Smooth muscle cell (in vitro differentiated cells): ENCODE data around the gene TSSK1B. TPM values are rescaled to one million over a fixed set of nuclear protein-coding genes. Genes with fewer than 3 reads are reported as not detected.

Source experiments
- DNase-seq: peaks from one replicate; lab custom pipeline; 2025; ENCODE audit not compliant: unreplicated experiment; lab: John Stamatoyannopoulos, UW
- H2AFZ ChIP-seq: fragments of 200-600 bp; sonication (generic); 2 replicates; pipeline ENCODE4 v1.6.0; 2016; ENCODE audit warnings: antibody characterized with exemption, low read depth, mild to moderate bottlenecking
- H3F3A ChIP-seq: fragments of 200-600 bp; sonication (generic); 2 replicates; pipeline ENCODE4 v1.6.0; 2017; ENCODE audit warnings: antibody characterized with exemption, low read depth
- H3K27ac ChIP-seq: fragments of 200-600 bp; sonication (generic); 2 replicates; pipeline ENCODE4 v1.5.1; 2016; ENCODE audit warnings: low read depth, mild to moderate bottlenecking
- H3K27me3 ChIP-seq: fragments of 200-600 bp; sonication (generic); 2 replicates; pipeline ENCODE4 v1.6.1; 2016; ENCODE audit warnings: low read depth, mild to moderate bottlenecking
- H3K36me3 ChIP-seq: fragments of 200-600 bp; sonication (generic); 2 replicates; pipeline ENCODE4 v1.5.1; 2016; ENCODE audit warnings: low read depth
- H3K4me1 ChIP-seq: fragments of 200-600 bp; sonication (generic); 2 replicates; pipeline ENCODE4 v1.5.1; 2016; ENCODE audit warnings: low read depth
- H3K4me2 ChIP-seq: fragments of 200-600 bp; sonication (generic); 2 replicates; pipeline ENCODE4 v1.6.0; 2016; ENCODE audit warnings: mild to moderate bottlenecking
- H3K4me3 ChIP-seq: fragments of 200-600 bp; sonication (generic); 2 replicates; pipeline ENCODE4 v1.5.1; 2016; ENCODE audit warnings: mild to moderate bottlenecking
- H3K79me2 ChIP-seq: fragments of 200-600 bp; sonication (generic); 2 replicates; pipeline ENCODE4 v1.6.0; 2016; ENCODE audit warnings: low read depth, mild to moderate bottlenecking
- H3K9ac ChIP-seq: fragments of 200-600 bp; sonication (generic); 2 replicates; pipeline ENCODE4 v1.6.0; 2016; ENCODE audit warnings: low read depth
- H3K9me3 ChIP-seq: fragments of 200-600 bp; sonication (generic); replicated peaks from 2 replicates; pipeline ENCODE4 v1.5.1; 2016; ENCODE audit warnings: low read depth
- H4K20me1 ChIP-seq: fragments of 200-600 bp; sonication (generic); 2 replicates; pipeline ENCODE4 v1.6.0; 2016; ENCODE audit warnings: low read depth
- CTCF ChIP-seq: fragments of 200-600 bp; sonication (generic); IDR thresholded peaks from 2 replicates; pipeline ENCODE4 v1.5.1; 2017; ENCODE audit warnings: borderline replicate concordance, mild to moderate bottlenecking, antibody characterized with exemption; ENCODE audit not compliant: insufficient read depth, poor library complexity, severe bottlenecking
- WGBS: methylation state at CpG from one replicate; pipeline ENCODE4 v1.1.7; 2016; ENCODE audit warnings: low lambda C conversion rate; 5-methylcytosine and 5-hydroxymethylcytosine counted together
- polyA plus RNA-seq: library from polyadenylated mRNA; unstranded; fragments of >200 nt; fragmentation: Nextera tagmentation; extraction: Ambion mirVana; gene quantifications from 2 replicates; pipeline ENCODE4 v1.2.1, GENCODE V29; 2016
- total RNA-seq: library from RNA; depleted of rRNA; stranded (reverse); fragments of >200 nt; gene quantifications from 2 replicates; pipeline ENCODE4 v1.2.3, GENCODE V29; 2014

TSSK1B gene
- total RNA-seq (0.13 and 0.22 TPM in 2 replicates), polyA plus RNA-seq (not detected in 2 replicates)

- H3K4me1 ChIP-seq = no peaks in the 10 kb centered on the region
- H3K9ac ChIP-seq = no peak within 1 kb of the TSS
- no peak within 1 kb of the TSS for H3K27ac ChIP-seq
- no peaks in the 10 kb centered on the region for H3K9me3 ChIP-seq
- 94% methylated on average over 3 of the region's 3 CpGs for WGBS
- no peak within 1 kb of the TSS for H2AFZ ChIP-seq
- no peaks in the 10 kb centered on the region for H3K36me3 ChIP-seq
- no peaks in the 10 kb centered on the region for H3F3A ChIP-seq
- no peak within 1 kb of the TSS for H3K4me3 ChIP-seq
- H3K79me2 ChIP-seq = no peaks in the 10 kb centered on the region
- no peak for DNase-seq
- no peak within 1 kb of the TSS for H3K4me2 ChIP-seq
- H3K27me3 ChIP-seq = no peaks in the 10 kb centered on the region
- H4K20me1 ChIP-seq = no peaks in the 10 kb centered on the region
- TF ChIP-seq CTCF = no peak
Measured at GRCh38 chr5:113434889-113435288, at the start of gene TSSK1B. Gene TSSK1B (minus strand): TSS chr5:113434989. CDS start chr5:113434839, 150 bp downstream.

GRCh38 chr5:113480243-113480642, 45.5 kb upstream of the TSSK1B start:
- Histone ChIP-seq H4K20me1 (no peaks in the 10 kb centered on the region), H3K27ac (no peak overlapping the region), H3K9ac (no peak overlapping the region), H3K9me3 (no peaks in the 10 kb centered on the region), H3K4me3 (no peak overlapping the region), H3K27me3 (no peaks in the 10 kb centered on the region), H3F3A (no peaks in the 10 kb centered on the region), H3K4me2 (no peak overlapping the region), H3K79me2 (no peaks in the 10 kb centered on the region), H3K4me1 (no peaks in the 10 kb centered on the region), H2AFZ (no peak overlapping the region), H3K36me3 (no peaks in the 10 kb centered on the region)
- 75% methylated on average over 5 of the region's 5 CpGs for WGBS
- no peak for DNase-seq
- no peak for TF ChIP-seq CTCF

GRCh38 chr5:113478691-113479090, 43.9 kb upstream of the TSSK1B start:
- Histone ChIP-seq H3K36me3 (no peaks in the 10 kb centered on the region), H3F3A (no peaks in the 10 kb centered on the region), H3K27me3 (no peaks in the 10 kb centered on the region), H2AFZ (no peak overlapping the region), H3K79me2 (no peaks in the 10 kb centered on the region), H3K9ac (no peak overlapping the region), H3K4me3 (no peak overlapping the region), H3K4me2 (no peak overlapping the region), H4K20me1 (peaks cover 5% of the 10 kb centered on the region), H3K9me3 (no peaks in the 10 kb centered on the region), H3K4me1 (no peaks in the 10 kb centered on the region), H3K27ac (no peak overlapping the region)
- no peak for TF ChIP-seq CTCF
- WGBS = 14% methylated on average over 3 of the region's 3 CpGs
- no peak for DNase-seq

GRCh38 chr5:113474100-113474728, 39.4 kb upstream of the TSSK1B start:
- H3K4me2 ChIP-seq = peak overlapping the region; percentile 48
- 24% methylated on average over 5 of the region's 5 CpGs for WGBS

More at GRCh38 chr5:113474100-113474728, 39.4 kb upstream of the TSSK1B start:
- Histone ChIP-seq H3K27me3 (no peaks in the 10 kb centered on the region), H3K4me3 (no peak overlapping the region), H3K4me1 (no peaks in the 10 kb centered on the region), H3K79me2 (no peaks in the 10 kb centered on the region), H3K27ac (no peak overlapping the region), H3F3A (no peaks in the 10 kb centered on the region), H3K36me3 (no peaks in the 10 kb centered on the region), H3K9ac (no peak overlapping the region), H3K9me3 (no peaks in the 10 kb centered on the region), H4K20me1 (peaks cover 5% of the 10 kb centered on the region), H2AFZ (no peak overlapping the region)
- no peak for TF ChIP-seq CTCF
- DNase-seq = no peak
